K562 (cell line): ENCODE measurements around the gene ZSCAN21. TPM values are rescaled to one million over a fixed set of nuclear protein-coding genes. Genes with fewer than 3 reads are reported as not detected.

Experiments
- ATAC-seq: fragments of 200-7000 bp; cut with Tn5 transposase; 3 replicates; pipeline ENCODE4 v1.9.1; 2020; ENCODE audit warnings: moderate library complexity
- BruUV-seq: library from RNA; stranded (reverse); fragments of 400-500 nt; replicated peaks from 2 replicates; lab custom pipeline; 2021; lab: Mats Ljungman, UMichigan
- CTCF ChIA-PET: fragments of 300-600 bp; formaldehyde crosslinking; extraction: SDS; loops from one replicate; lab custom pipeline; 2021; ENCODE audit warnings: low intra/inter-chr PET ratio; lab: Yijun Ruan, JAX
- POLR2A ChIA-PET: fragments of 300-600, 350-650 bp; sonication (Branson Sonifier 250); formaldehyde crosslinking; extraction: SDS; loops from one replicate; lab custom pipeline; 2021; ENCODE audit warnings: antibody characterized with exemption, inconsistent platforms; lab: Yijun Ruan, JAX
- DNase-seq, 4 experiments: peaks; one replicate each; pipeline versions ENCODE4 v3.0.0 to v3.0.0-alpha.2; 2011 to 2018; ENCODE audit warnings: low spot score in 3 of 4, mixed read lengths in 3 of 4; ENCODE audit errors: extremely low read depth in 1 of 4
- FAIRE-seq: peaks from 2 replicates; lab custom pipeline; 2011; peaks lifted over from hg19 to GRCh38; lab: Jason Lieb, UNC
- H2AFZ ChIP-seq: 2 replicates; pipeline ENCODE4 v1.6.0; 2011; ENCODE audit warnings: low read depth, low read length, control low read depth, inconsistent platforms
- H3K27ac ChIP-seq: fragments of 200-600 bp; 3 replicates; pipeline ENCODE4 v1.8.0; 2011; ENCODE audit warnings: low read depth, mild to moderate bottlenecking, control low read depth, inconsistent platforms, low read length, moderate library complexity, mixed read lengths; ENCODE audit errors: extremely low read depth
- H3K27me3 ChIP-seq, 2 experiments: fragments of 300-600 bp in 1 of 2; 2 replicates in 1 of 2; 3 replicates in 1 of 2; pipeline versions ENCODE4 v1.6.0 to v1.8.0; 2011; ENCODE audit warnings: inconsistent platforms in 2 of 2, low read length in 2 of 2, mild to moderate bottlenecking in 1 of 2, mixed read lengths in 1 of 2, moderate library complexity in 1 of 2; ENCODE audit not compliant: control insufficient read depth in 2 of 2, insufficient read depth in 2 of 2
- H3K36me3 ChIP-seq: fragments of 300-600 bp; 3 replicates; pipeline ENCODE4 v1.8.0; 2011; ENCODE audit warnings: mild to moderate bottlenecking, low read length, inconsistent platforms; ENCODE audit not compliant: control insufficient read depth, insufficient read depth
- H3K4me1 ChIP-seq, 2 experiments: fragments of 200-600 bp in 1 of 2; replicated peaks in 1 of 2; 2 replicates in 1 of 2; 3 replicates in 1 of 2; pipeline versions ENCODE4 v1.5.1 to v1.8.0; 2011; ENCODE audit warnings: inconsistent platforms in 2 of 2, low read length in 2 of 2, mild to moderate bottlenecking in 1 of 2, mixed read lengths in 1 of 2, moderate library complexity in 1 of 2; ENCODE audit not compliant: control insufficient read depth in 2 of 2, insufficient read depth in 2 of 2
- H3K4me2 ChIP-seq: 2 replicates; pipeline ENCODE4 v1.6.1; 2011; ENCODE audit warnings: low read length, control low read depth, inconsistent platforms, mixed read lengths; ENCODE audit not compliant: insufficient read depth
- H3K4me3 ChIP-seq: fragments of 200-600 bp; sonication (generic), shearing (Covaris generic); 2 replicates; pipeline ENCODE4 v1.5.1; 2016; ENCODE audit warnings: control low read depth, inconsistent platforms
- H3K79me2 ChIP-seq: fragments of 200-600 bp; 3 replicates; pipeline ENCODE4 v1.8.0; 2011; ENCODE audit warnings: low read length, inconsistent platforms; ENCODE audit not compliant: control insufficient read depth, insufficient read depth
- H3K9ac ChIP-seq, 2 experiments: 2 replicates each; pipeline versions ENCODE4 v1.6.0 to v1.6.1; 2011; ENCODE audit warnings: low read depth in 2 of 2, low read length in 2 of 2, control low read depth in 1 of 2, inconsistent platforms in 1 of 2, mild to moderate bottlenecking in 1 of 2, mixed read lengths in 1 of 2; ENCODE audit not compliant: insufficient read depth in 1 of 2
- H3K9me1 ChIP-seq: one replicate; pipeline ENCODE4 v1.6.0; 2011; ENCODE audit warnings: inconsistent platforms, mild to moderate bottlenecking, low read length, moderate library complexity; ENCODE audit not compliant: control insufficient read depth, insufficient read depth
- H3K9me3 ChIP-seq: replicated peaks from 2 replicates; pipeline ENCODE4 v1.5.1; 2011; ENCODE audit warnings: low read depth, low read length, inconsistent platforms; ENCODE audit not compliant: control insufficient read depth, insufficient read depth
- H4K20me1 ChIP-seq: replicated peaks from 2 replicates; pipeline ENCODE4 v1.6.1; 2011; ENCODE audit warnings: low read length, inconsistent platforms, mixed read lengths; ENCODE audit not compliant: control insufficient read depth, insufficient read depth
- ADNP ChIP-seq: fragments of 200-800 bp; sonication (Bioruptor generic); IDR thresholded peaks from 2 replicates; pipeline ENCODE4 v1.6.1; 2016; ENCODE audit warnings: missing genetic modification characterization, missing compliant biosample characterization
- ATF6 ChIP-seq: sonication (generic); formaldehyde crosslinking; IDR thresholded peaks from 2 replicates; pipeline ENCODE4 v1.4.0; 2020; ENCODE audit warnings: mild to moderate bottlenecking, missing genetic modification reagents
- BCLAF1 ChIP-seq, 2 experiments: fragments of 450-650 bp in 1 of 2; IDR thresholded peaks; 2 replicates each; pipeline ENCODE4 v1.6.1; 2011 to 2017; ENCODE audit warnings: low read depth in 2 of 2, antibody characterized with exemption in 1 of 2, borderline replicate concordance in 1 of 2, low read length in 1 of 2, mild to moderate bottlenecking in 1 of 2, mixed read lengths in 1 of 2; ENCODE audit not compliant: control insufficient read depth in 1 of 2
- BRF2 ChIP-seq: IDR thresholded peaks from 3 replicates; pipeline ENCODE4 v1.6.1; 2011; ENCODE audit warnings: borderline replicate concordance, mild to moderate bottlenecking; ENCODE audit not compliant: insufficient read length, insufficient read depth
- MBD1 ChIP-seq: fragments of 250-450 bp; sonication (Bioruptor Pico); IDR thresholded peaks from 2 replicates; pipeline ENCODE4 v1.8.0; 2022; ENCODE audit warnings: inconsistent platforms
- PML ChIP-seq: IDR thresholded peaks from 2 replicates; pipeline ENCODE4 v1.6.1; 2012; ENCODE audit warnings: low read length, inconsistent platforms
- SAFB2 ChIP-seq: fragments of 200-400 bp; formaldehyde crosslinking; IDR thresholded peaks from 2 replicates; pipeline ENCODE4 v1.6.1; 2018; ENCODE audit warnings: borderline replicate concordance, low read length, low read depth, moderate library complexity; ENCODE audit not compliant: severe bottlenecking
- STAT5A ChIP-seq: IDR thresholded peaks from 2 replicates; pipeline ENCODE4 v1.6.1; 2012; ENCODE audit warnings: low read length, inconsistent platforms, borderline replicate concordance
- ZFP1 ChIP-seq: fragments of 450-650 bp; formaldehyde crosslinking; IDR thresholded peaks from 2 replicates; pipeline ENCODE4 v1.4.0; 2020; ENCODE audit warnings: mild to moderate bottlenecking, mixed read lengths
- ZNF197 ChIP-seq: fragments of 200-800 bp; sonication (Bioruptor generic); IDR thresholded peaks from 2 replicates; pipeline ENCODE4 v1.6.1; 2016; ENCODE audit warnings: low read depth, missing genetic modification characterization, missing compliant biosample characterization
- ZNF311 ChIP-seq: fragments of 250-450 bp; sonication (Bioruptor Pico); IDR thresholded peaks from 2 replicates; pipeline ENCODE4 v1.4.0; 2020; ENCODE audit warnings: mild to moderate bottlenecking, moderate library complexity
- WGBS: fragments of 100-300 bp; shearing (Covaris generic); methylation state at CpG from one replicate; pipeline ENCODE4 v1.1.6; 2016; ENCODE audit warnings: low coverage, mixed read lengths; ENCODE audit not compliant: insufficient coverage; ENCODE audit errors: missing lambda C conversion rate; 5-methylcytosine and 5-hydroxymethylcytosine counted together
- in situ Hi-C: fragments of 300-500 bp; cut with MboI; formaldehyde crosslinking; loops from 4 replicates; pipeline ENCODE4 v1.15.0; 2018; ENCODE audit warnings: inconsistent platforms, mixed read lengths
- intact Hi-C: fragments of 100-400 bp; cut with micrococcal nuclease; formaldehyde crosslinking; loops from 2 replicates; pipeline ENCODE4 v1.14.2; 2022
- polyA plus RNA-seq, 8 experiments: library from polyadenylated mRNA; depleted of rRNA in 4 of 8; stranded (reverse) in 5 of 8; unstranded in 3 of 8; fragments of >200 nt; fragmentation: Nextera tagmentation in 2 of 8; fragmentation: Illumina TruSeq in 1 of 8; extraction: Ambion mirVana in 2 of 8; extraction: Trizol in 1 of 8; gene quantifications; 2 replicates each; pipeline versions ENCODE4 v1.2.1 to v1.2.3, GENCODE V29; 2011 to 2014; ENCODE audit warnings: inconsistent platforms in 1 of 8, missing spikeins in 1 of 8
- total RNA-seq, 7 experiments: library from RNA; depleted of rRNA in 6 of 7; stranded (reverse); fragments of >200 nt in 6 of 7; fragmentation: Illumina TruSeq in 2 of 7; extraction: Trizol in 2 of 7; gene quantifications; 2 replicates each; pipeline versions ENCODE4 v1.2.1 to v1.2.3, GENCODE V29; 2011 to 2021; ENCODE audit warnings: low replicate concordance in 1 of 7

Gene ZSCAN21
- total and polyA plus RNA-seq, 9 of the 15 experiments (the other 6 are each of a cell fraction or from before 2014, with no cell fraction given): 5.9 to 15.5 (median 13.2) TPM

GRCh38 chr7:100091411-100092181 lies 42.0 kb downstream of the ZSCAN21 start:
- no TSS peak for BruUV-seq
- FAIRE-seq (no peak), DNase-seq (peak in 3 of 4 experiments; percentile 42 to 57 (median 47)), ATAC-seq (peak; percentile 58)
- intact Hi-C loops: no loop called here
- H3K9me3 ChIP-seq: no peaks in the 10 kb centered on the region
- H3K36me3 ChIP-seq: peaks cover 68% of the 10 kb centered on the region
- no peak overlapping the region for H3K9ac ChIP-seq
- H3K9me1 ChIP-seq: no peaks in the 10 kb centered on the region
- ChIA-PET POLR2A (interaction anchor here (0.8 to 7.9 kb wide), 4 partner anchors 9 to 69 kb away, joined by 3 to 115 read pairs (median 12); partner anchors contain the start of genes AP4M1 and MCM7), CTCF (no interaction called here)
- H3K27ac ChIP-seq: peak overlapping the region; percentile 36; the same call in 1 of the 3 replicates
- 68% methylated on average over 19 of the region's 19 CpGs for WGBS
- H3K4me1 ChIP-seq: peaks cover 23 to 32% of the 10 kb centered on the region in 2 experiments
- H3K27me3 ChIP-seq: no peaks in the 10 kb centered on the region
- no peak overlapping the region; the same call in 1 of the 2 replicates for H3K4me2 ChIP-seq
- H3K79me2 ChIP-seq: peaks cover 27% of the 10 kb centered on the region
- no peak overlapping the region for H2AFZ ChIP-seq
- in situ Hi-C loops: no loop called here
- H4K20me1 ChIP-seq: peaks cover 29% of the 10 kb centered on the region
- H3K4me3 ChIP-seq: no peak overlapping the region
- no peak for TF ChIP-seq BCLAF1 (IDR thresholded peaks at IDR 0.05; ENCODE audit: borderline replicate concordance in 1 of 2, control insufficient read depth in 1 of 2, low read depth in 2 of 2, low read length in 1 of 2)
- TF ChIP-seq ZNF311 (CRISPR knock-in tag): no peak
- TF ChIP-seq SAFB2: no peak
- TF ChIP-seq ADNP (tag): no peak
- peak; percentile 63 for TF ChIP-seq PML
- TF ChIP-seq STAT5A: no peak; the same call in 1 of the 2 replicates
- TF ChIP-seq BRF2: no peak
- TF ChIP-seq MBD1: no peak
- no peak for TF ChIP-seq ATF6 (CRISPR knock-in tag)
- TF ChIP-seq ZFP1: no peak
- no peak for TF ChIP-seq ZNF197 (CRISPR knock-in tag)
